Smooth muscle cell (in vitro differentiated cells): ENCODE data around the gene TSPAN32. TPM values are rescaled to one million over a fixed set of nuclear protein-coding genes. Genes with fewer than 3 reads are reported as not detected.

Experiments used
- DNase-seq: peaks from one replicate; lab custom pipeline; 2025; ENCODE audit not compliant: unreplicated experiment; lab: John Stamatoyannopoulos, UW
- H2AFZ ChIP-seq: fragments of 200-600 bp; sonication (generic); 2 replicates; pipeline ENCODE4 v1.6.0; 2016; ENCODE audit warnings: antibody characterized with exemption, low read depth, mild to moderate bottlenecking
- H3F3A ChIP-seq: fragments of 200-600 bp; sonication (generic); 2 replicates; pipeline ENCODE4 v1.6.0; 2017; ENCODE audit warnings: antibody characterized with exemption, low read depth
- H3K27ac ChIP-seq: fragments of 200-600 bp; sonication (generic); 2 replicates; pipeline ENCODE4 v1.5.1; 2016; ENCODE audit warnings: low read depth, mild to moderate bottlenecking
- H3K27me3 ChIP-seq: fragments of 200-600 bp; sonication (generic); 2 replicates; pipeline ENCODE4 v1.6.1; 2016; ENCODE audit warnings: low read depth, mild to moderate bottlenecking
- H3K36me3 ChIP-seq: fragments of 200-600 bp; sonication (generic); 2 replicates; pipeline ENCODE4 v1.5.1; 2016; ENCODE audit warnings: low read depth
- H3K4me1 ChIP-seq: fragments of 200-600 bp; sonication (generic); 2 replicates; pipeline ENCODE4 v1.5.1; 2016; ENCODE audit warnings: low read depth
- H3K4me2 ChIP-seq: fragments of 200-600 bp; sonication (generic); 2 replicates; pipeline ENCODE4 v1.6.0; 2016; ENCODE audit warnings: mild to moderate bottlenecking
- H3K4me3 ChIP-seq: fragments of 200-600 bp; sonication (generic); 2 replicates; pipeline ENCODE4 v1.5.1; 2016; ENCODE audit warnings: mild to moderate bottlenecking
- H3K79me2 ChIP-seq: fragments of 200-600 bp; sonication (generic); 2 replicates; pipeline ENCODE4 v1.6.0; 2016; ENCODE audit warnings: low read depth, mild to moderate bottlenecking
- H3K9ac ChIP-seq: fragments of 200-600 bp; sonication (generic); 2 replicates; pipeline ENCODE4 v1.6.0; 2016; ENCODE audit warnings: low read depth
- H3K9me3 ChIP-seq: fragments of 200-600 bp; sonication (generic); replicated peaks from 2 replicates; pipeline ENCODE4 v1.5.1; 2016; ENCODE audit warnings: low read depth
- H4K20me1 ChIP-seq: fragments of 200-600 bp; sonication (generic); 2 replicates; pipeline ENCODE4 v1.6.0; 2016; ENCODE audit warnings: low read depth
- WGBS: methylation state at CpG from one replicate; pipeline ENCODE4 v1.1.7; 2016; ENCODE audit warnings: low lambda C conversion rate; 5-methylcytosine and 5-hydroxymethylcytosine counted together
- polyA plus RNA-seq: library from polyadenylated mRNA; unstranded; fragments of >200 nt; fragmentation: Nextera tagmentation; extraction: Ambion mirVana; gene quantifications from 2 replicates; pipeline ENCODE4 v1.2.1, GENCODE V29; 2016
- total RNA-seq: library from RNA; depleted of rRNA; stranded (reverse); fragments of >200 nt; gene quantifications from 2 replicates; pipeline ENCODE4 v1.2.3, GENCODE V29; 2014
- TF ChIP-seq, protein P1 (sequence below): fragments of 200-600 bp; sonication (generic); IDR thresholded peaks from 2 replicates; pipeline ENCODE4 v1.5.1; 2017; ENCODE audit warnings: borderline replicate concordance, mild to moderate bottlenecking, antibody characterized with exemption; ENCODE audit not compliant: insufficient read depth, poor library complexity, severe bottlenecking

TSPAN32 gene
- total and polyA plus RNA-seq, 2 experiments from 2014 or later, result not detected

- Histone ChIP-seq H3K9me3 (no peaks in the 10 kb centered on the region), H3K4me2 (no peak overlapping the region), H3K79me2 (no peaks in the 10 kb centered on the region), H3K9ac (no peak overlapping the region), H3K27me3 (no peaks in the 10 kb centered on the region), H3K27ac (no peak overlapping the region), H3F3A (no peaks in the 10 kb centered on the region), H3K4me1 (peaks cover 5% of the 10 kb centered on the region), H3K4me3 (no peak overlapping the region), H2AFZ (no peak overlapping the region), H3K36me3 (no peaks in the 10 kb centered on the region), H4K20me1 (no peaks in the 10 kb centered on the region)
- TF ChIP-seq, protein P1, sequence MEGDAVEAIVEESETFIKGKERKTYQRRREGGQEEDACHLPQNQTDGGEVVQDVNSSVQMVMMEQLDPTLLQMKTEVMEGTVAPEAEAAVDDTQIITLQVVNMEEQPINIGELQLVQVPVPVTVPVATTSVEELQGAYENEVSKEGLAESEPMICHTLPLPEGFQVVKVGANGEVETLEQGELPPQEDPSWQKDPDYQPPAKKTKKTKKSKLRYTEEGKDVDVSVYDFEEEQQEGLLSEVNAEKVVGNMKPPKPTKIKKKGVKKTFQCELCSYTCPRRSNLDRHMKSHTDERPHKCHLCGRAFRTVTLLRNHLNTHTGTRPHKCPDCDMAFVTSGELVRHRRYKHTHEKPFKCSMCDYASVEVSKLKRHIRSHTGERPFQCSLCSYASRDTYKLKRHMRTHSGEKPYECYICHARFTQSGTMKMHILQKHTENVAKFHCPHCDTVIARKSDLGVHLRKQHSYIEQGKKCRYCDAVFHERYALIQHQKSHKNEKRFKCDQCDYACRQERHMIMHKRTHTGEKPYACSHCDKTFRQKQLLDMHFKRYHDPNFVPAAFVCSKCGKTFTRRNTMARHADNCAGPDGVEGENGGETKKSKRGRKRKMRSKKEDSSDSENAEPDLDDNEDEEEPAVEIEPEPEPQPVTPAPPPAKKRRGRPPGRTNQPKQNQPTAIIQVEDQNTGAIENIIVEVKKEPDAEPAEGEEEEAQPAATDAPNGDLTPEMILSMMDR, result no peak
- no peak for DNase-seq
- 85% methylated on average over 16 of the region's 16 CpGs for WGBS
Measured at GRCh38 chr11:2310073-2310785, 8.4 kb downstream of the TSPAN32 start.

- H3F3A ChIP-seq, result no peaks in the 10 kb centered on the region
- WGBS, result 90% methylated on average over 16 of the region's 16 CpGs
- H3K4me2 ChIP-seq, result no peak overlapping the region
- H2AFZ ChIP-seq, result no peak overlapping the region
- TF ChIP-seq, protein P1, result no peak
- no peaks in the 10 kb centered on the region for H3K27me3 ChIP-seq
- no peak overlapping the region for H3K9ac ChIP-seq
- no peak for DNase-seq
- no peak overlapping the region for H3K4me3 ChIP-seq
- H3K27ac ChIP-seq, result no peak overlapping the region
- H3K36me3 ChIP-seq, result no peaks in the 10 kb centered on the region
- peaks cover 5% of the 10 kb centered on the region for H3K4me1 ChIP-seq
- no peaks in the 10 kb centered on the region for H4K20me1 ChIP-seq
- H3K9me3 ChIP-seq, result no peaks in the 10 kb centered on the region
- H3K79me2 ChIP-seq, result no peaks in the 10 kb centered on the region
Measured at GRCh38 chr11:2310786-2311352, 9.1 kb downstream of the TSPAN32 start.

DNA sequence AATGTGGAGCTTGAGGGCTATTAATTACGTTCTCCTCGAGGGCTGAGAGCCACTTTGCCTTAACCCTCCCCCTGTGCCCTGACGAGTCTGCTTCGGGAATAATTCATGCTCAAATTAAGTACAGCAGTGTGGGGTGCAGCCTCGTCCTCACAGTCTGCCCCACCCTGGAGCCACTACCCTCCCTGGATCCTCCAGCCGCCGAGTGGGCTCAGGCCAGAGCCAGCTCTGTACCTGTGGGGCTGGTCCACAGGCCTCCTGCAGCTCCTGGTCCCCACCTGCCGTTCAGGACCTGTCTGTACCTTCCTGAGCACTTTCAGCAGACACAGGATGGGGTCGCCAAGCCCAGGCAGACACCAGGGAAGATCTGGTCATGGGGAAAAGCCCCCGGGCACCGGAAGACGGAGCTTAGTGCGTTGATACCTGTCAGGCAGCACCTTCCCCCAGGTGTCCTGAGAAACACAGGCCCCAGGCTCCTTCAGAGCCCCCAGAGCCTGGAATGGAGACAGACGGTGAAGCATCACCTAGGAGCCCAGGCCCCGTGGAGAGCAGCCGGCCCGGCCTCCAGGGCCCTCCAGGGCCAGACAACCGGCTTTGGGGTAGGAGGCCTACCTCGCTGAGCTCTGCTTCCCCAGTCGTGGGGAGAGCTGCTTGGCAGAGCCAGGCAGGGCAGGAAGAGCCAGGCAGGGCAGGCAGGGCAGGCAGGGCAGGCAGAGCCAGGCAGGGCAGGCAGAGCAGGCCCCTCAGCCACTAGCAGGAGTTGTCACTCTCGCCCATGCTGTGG lies 9.7 kb downstream of the TSPAN32 start:
- no peaks in the 10 kb centered on the region for H3K9me3 ChIP-seq
- H3K36me3 ChIP-seq, result no peaks in the 10 kb centered on the region
- H3K27ac ChIP-seq, result no peak overlapping the region
- no peaks in the 10 kb centered on the region for H3K4me1 ChIP-seq
- no peak overlapping the region for H3K9ac ChIP-seq
- H4K20me1 ChIP-seq, result no peaks in the 10 kb centered on the region
- no peak overlapping the region for H3K4me2 ChIP-seq
- 85% methylated on average over 19 of the region's 21 CpGs for WGBS
- no peak overlapping the region for H3K4me3 ChIP-seq
- TF ChIP-seq, protein P1, result no peak
- no peaks in the 10 kb centered on the region for H3F3A ChIP-seq
- no peak for DNase-seq
- H3K79me2 ChIP-seq, result no peaks in the 10 kb centered on the region
- H3K27me3 ChIP-seq, result no peaks in the 10 kb centered on the region
- H2AFZ ChIP-seq, result no peak overlapping the region
